ENCODE measurements around the gene SPATA46.

- TF ChIP-seq POLR2A (IDR thresholded peaks at IDR 0.05) (no peak), CTCF (IDR thresholded peaks at IDR 0.05) (no peak)
Measured at GRCh38 chr1:162366671-162367070, 10.0 kb downstream of the SPATA46 start.
